Right ventricle myocardium inferior (tissue), 1 donor: ENCODE results near the gene ELF3. TPM values are rescaled to one million over a fixed set of nuclear protein-coding genes. Genes with fewer than 3 reads are reported as not detected.
A peak's percentile ranks its signal among the peaks of the same experiment; 100 is the strongest.
"Not testable (repeated sequence)": the region's sequence is repeated elsewhere in the genome, so short reads cannot be mapped to it uniquely, and the experiment has no call there.

Experiments
- ATAC-seq: fragments of 200-7000 bp; cut with Tn5 transposase; one replicate; pipeline ENCODE4 v1.9.1; 2020; ENCODE audit warnings: mild to moderate bottlenecking, moderate library complexity
- DNase-seq: peaks from one replicate; pipeline ENCODE4 v3.0.0; 2021; ENCODE audit errors: missing footprints
- intact Hi-C: fragments of 100-400 bp; cut with DNase I; formaldehyde crosslinking; loops from one replicate; pipeline ENCODE4 v1.11.0; 2022
- total RNA-seq: library from RNA; stranded (reverse); fragmentation: NEBNext Ultra II Directional; extraction: Animal tissue kit (Norgen Biotek cat#: 25700); gene quantifications from one replicate; pipeline ENCODE4 v1.2.1, GENCODE V29; 2021
- donor health status: DM: no; HTN: yes; CAD: no; lungs with severe emphysema.

Gene ELF3
- total RNA-seq, 1 donor from 2014 or later, result 0.54 TPM

DNA sequence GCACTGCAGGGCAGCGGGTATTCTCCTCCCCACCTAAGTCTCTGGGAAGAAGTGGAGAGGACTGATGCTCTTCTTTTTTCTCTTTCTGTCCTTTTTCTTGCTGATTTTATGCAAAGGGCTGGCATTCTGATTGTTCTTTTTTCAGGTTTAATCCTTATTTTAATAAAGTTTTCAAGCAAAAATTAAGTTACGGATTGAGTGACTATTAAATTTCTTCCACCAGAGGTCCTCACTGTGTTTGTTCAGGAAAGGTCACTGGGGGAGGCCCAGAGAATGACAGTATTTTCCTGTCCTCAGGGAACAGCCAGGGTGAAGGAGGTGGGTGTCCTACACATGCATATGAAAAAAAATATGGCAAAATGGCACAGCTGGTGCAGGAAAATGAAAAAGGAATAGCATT, 4.4 kb upstream of the ELF3 start:
- ATAC-seq (no peak), DNase-seq (no peak)
- intact Hi-C loops, result no loop called here

DNA sequence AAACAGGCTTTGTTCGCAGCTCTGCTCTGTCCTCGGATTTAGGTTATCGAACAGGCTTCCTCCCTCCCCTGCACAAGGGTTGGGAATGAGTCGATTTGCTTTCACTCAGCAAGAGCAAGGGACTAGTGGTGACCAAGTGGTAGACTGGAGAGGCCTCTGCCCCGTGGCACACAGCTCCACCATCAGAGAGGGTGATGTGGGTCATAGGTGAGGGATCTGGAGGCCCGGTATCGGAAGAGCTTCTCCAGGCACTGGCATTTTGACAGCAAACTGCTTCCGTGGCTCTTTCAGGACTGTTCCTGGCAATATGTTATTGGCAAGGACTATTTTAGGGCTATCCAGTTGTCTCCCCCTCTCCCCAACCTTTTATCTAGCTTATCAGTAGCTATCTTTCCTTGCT, 3.1 kb upstream of the ELF3 start:
- no peak for DNase-seq
- intact Hi-C loops, result no loop called here
- ATAC-seq, result no peak

DNA sequence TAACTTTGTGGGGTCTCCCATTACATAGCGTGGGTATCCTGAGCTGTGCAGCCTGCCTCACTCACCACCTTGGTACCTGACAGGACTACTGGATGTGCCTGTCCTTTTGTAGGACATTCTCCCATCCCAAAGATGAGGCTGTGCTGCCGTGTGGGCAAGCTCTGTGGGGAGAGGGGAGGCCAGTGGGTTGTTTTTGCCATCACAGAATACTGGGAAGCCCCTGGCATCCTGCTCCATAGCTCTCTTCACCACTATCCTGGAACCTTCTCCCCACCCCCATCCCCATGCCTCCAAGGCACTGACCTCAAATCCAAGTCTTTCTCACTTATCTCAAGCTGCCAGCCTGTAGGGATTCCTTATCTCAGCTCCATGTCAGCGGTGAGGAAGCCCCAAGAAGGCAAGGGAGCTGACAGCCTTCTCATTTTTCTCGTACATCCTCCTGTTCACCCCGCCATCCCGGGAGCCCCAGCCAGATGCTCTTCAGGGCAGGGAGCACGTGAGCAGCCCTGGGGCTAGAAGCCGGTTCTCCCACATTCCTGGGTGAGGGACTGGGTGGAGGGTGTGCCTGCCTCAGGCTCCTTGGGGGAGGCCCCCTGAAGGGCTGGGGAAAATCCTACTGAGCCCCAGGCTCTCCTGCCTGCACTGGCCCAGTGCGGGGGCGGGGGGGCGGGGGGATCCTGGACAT, 2.4 kb upstream of the ELF3 start:
- DNase-seq, result no peak
- no peak for ATAC-seq
- intact Hi-C loops, result no loop called here

DNA sequence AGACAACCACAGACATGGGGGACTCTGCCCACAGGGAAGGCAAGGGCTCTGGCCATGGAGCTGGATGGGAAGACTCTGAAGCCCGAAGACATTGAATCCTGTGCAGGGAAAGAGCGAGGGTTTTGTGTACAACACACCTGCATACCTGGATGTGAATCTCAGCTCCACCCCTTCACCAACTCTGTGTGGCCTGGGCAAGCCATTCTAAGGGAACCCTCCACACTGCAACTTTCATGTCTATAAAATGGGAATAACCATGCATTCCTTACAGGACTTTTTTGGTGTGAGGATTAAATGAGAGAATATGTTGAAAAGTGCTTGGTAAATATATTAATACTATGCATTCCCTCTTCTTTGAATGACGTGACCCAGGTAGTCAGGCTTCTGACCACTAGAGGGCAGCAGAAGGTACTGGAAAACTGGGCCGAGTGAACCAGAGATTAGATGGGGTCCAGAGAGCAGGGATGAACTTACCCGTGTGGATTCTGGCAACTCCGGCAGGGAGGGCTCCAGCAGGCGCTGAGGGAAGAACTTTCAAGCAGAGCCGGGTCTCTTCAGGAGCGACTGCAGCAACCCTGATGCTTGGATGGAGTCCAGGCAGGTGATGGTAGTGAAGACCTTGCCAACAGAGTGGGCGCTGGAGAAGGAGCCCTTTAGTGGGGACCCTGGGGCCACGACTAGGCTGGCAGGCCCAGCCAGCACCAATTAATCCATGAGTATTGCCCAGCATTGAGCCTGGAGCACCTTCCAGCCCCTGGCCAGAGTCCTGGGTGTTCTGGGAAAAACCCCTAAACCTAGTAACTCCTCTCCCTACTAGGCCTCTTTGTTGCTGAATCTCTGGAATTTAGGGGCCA, 834 bp upstream of the ELF3 start:
- ATAC-seq (peak; percentile 73), DNase-seq (no peak)
- intact Hi-C loops, result loop anchor here (1.0 to 5.0 kb wide), 2 partner anchors 109 to 123 kb away; no protein-coding TSS in a partner anchor

DNA sequence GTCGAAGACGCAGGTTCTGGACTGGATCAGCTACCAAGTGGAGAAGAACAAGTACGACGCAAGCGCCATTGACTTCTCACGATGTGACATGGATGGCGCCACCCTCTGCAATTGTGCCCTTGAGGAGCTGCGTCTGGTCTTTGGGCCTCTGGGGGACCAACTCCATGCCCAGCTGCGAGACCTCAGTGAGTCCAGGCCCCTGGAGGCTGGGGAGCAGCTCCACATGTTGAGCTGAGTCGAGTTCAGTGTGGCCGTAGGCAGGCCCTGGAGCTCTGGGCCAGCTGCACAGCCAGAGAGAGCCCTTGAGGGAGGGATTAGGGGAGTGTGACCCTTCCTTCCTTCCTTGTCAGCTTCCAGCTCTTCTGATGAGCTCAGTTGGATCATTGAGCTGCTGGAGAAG, 1.6 kb downstream of the ELF3 start:
- DNase-seq, result no peak
- intact Hi-C loops, result loop anchor here (5.0 kb wide), 1 partner anchor 120 kb away; no protein-coding TSS in a partner anchor
- ATAC-seq, result no peak

DNA sequence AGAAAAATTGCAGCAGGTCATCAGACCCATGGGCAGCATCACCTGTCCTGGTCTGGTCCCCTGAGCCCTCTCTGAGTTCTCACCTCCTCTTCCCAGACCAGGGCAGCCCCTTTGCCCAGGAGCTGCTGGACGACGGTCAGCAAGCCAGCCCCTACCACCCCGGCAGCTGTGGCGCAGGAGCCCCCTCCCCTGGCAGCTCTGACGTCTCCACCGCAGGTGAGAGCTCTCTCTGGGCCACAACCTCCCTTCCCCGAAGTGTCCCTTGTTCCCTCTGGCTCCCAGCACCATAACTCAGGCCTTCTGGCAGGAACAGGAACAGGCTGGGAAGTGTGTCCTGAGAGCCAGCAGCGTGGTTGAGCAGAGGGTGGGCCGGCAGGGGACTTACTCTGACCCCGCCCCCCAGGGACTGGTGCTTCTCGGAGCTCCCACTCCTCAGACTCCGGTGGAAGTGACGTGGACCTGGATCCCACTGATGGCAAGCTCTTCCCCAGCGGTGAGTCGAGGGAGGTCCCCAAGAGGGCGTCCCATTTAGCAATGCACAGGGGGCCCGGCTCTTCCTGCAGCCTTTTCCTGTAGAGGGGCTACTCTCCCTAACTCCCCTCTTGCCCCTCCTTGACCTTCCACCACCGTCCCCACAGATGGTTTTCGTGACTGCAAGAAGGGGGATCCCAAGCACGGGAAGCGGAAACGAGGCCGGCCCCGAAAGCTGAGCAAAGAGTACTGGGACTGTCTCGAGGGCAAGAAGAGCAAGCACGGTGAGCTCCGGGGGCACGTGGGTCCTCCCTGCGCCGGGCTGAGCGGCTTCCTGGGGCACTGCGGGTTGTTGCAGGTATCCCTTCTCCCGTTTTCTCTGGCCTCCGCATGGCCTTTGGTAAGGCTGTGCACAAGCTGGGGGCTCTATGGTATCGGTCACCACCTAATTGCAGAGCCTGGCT, 2.4 kb downstream of the ELF3 start:
- ATAC-seq (no peak), DNase-seq (no peak)
- intact Hi-C loops, result loop anchor here (5.0 kb wide), 1 partner anchor 119 kb away; no protein-coding TSS in a partner anchor

DNA sequence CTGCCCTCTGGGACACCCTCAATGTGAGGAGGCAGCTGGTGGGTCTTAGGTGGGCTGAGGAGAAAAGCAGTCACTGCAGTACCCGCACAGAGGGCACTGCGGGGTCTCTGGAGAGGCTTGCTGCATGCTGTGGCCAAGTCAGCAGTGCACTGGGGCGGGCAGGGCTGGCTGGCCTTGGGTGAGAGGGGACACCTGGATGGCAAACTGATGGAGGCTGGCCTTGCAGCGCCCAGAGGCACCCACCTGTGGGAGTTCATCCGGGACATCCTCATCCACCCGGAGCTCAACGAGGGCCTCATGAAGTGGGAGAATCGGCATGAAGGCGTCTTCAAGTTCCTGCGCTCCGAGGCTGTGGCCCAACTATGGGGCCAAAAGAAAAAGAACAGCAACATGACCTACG, 3.2 kb downstream of the ELF3 start:
- DNase-seq, result no peak
- intact Hi-C loops, result loop anchor here (5.0 kb wide), 1 partner anchor 119 kb away; no protein-coding TSS in a partner anchor

DNA sequence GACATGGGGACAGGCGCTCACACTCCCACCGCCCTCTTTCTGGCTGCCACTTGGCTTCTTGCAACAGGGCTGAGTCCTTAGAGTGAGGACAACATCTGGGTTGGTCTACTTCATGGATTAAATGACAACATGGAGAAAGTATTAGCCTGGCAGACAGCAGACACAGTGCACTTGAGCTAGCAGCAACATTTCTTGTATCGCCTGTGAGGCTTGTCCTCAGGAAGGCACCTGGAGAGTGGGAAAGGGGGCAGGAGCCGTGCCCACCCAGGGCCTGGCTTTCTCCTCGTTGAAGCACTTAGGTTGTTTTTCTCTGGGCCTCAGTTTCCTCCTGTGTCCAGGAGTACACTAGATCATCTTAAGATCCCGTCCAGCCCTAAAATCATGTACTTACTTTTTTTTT, 3.7 kb downstream of the ELF3 start:
- ATAC-seq, result no peak
- no peak for DNase-seq
- intact Hi-C loops, result loop anchor here (5.0 kb wide), 1 partner anchor 118 kb away; no protein-coding TSS in a partner anchor

More for the DNA sequence above, 3.2 kb downstream of the ELF3 start:
- ATAC-seq, result no peak

DNA sequence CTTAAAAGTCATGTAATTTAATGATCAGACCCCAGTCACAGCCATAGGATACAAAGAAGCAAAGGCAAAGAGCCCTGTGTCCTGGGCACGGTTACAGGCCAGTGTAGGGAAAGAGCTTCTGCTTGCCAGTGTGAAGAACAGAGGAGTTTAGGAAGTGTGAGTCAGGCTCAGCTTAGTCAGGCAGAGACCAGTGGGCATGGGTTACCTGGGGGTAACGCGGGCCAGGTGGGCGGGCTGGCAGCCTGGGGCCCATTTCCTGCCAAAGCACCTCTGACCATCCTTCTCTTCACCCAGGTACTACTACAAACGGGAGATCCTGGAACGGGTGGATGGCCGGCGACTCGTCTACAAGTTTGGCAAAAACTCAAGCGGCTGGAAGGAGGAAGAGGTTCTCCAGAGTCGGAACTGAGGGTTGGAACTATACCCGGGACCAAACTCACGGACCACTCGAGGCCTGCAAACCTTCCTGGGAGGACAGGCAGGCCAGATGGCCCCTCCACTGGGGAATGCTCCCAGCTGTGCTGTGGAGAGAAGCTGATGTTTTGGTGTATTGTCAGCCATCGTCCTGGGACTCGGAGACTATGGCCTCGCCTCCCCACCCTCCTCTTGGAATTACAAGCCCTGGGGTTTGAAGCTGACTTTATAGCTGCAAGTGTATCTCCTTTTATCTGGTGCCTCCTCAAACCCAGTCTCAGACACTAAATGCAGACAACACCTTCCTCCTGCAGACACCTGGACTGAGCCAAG, 4.7 kb downstream of the ELF3 start:
- ATAC-seq (no peak), DNase-seq (no peak)
- intact Hi-C loops, result loop anchor here (5.0 kb wide), 1 partner anchor 117 kb away; no protein-coding TSS in a partner anchor

DNA sequence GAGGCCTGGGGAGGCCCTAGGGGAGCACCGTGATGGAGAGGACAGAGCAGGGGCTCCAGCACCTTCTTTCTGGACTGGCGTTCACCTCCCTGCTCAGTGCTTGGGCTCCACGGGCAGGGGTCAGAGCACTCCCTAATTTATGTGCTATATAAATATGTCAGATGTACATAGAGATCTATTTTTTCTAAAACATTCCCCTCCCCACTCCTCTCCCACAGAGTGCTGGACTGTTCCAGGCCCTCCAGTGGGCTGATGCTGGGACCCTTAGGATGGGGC, 5.2 kb downstream of the ELF3 start:
- ATAC-seq, result no peak
- no peak for DNase-seq
- intact Hi-C loops, result no loop called here

DNA sequence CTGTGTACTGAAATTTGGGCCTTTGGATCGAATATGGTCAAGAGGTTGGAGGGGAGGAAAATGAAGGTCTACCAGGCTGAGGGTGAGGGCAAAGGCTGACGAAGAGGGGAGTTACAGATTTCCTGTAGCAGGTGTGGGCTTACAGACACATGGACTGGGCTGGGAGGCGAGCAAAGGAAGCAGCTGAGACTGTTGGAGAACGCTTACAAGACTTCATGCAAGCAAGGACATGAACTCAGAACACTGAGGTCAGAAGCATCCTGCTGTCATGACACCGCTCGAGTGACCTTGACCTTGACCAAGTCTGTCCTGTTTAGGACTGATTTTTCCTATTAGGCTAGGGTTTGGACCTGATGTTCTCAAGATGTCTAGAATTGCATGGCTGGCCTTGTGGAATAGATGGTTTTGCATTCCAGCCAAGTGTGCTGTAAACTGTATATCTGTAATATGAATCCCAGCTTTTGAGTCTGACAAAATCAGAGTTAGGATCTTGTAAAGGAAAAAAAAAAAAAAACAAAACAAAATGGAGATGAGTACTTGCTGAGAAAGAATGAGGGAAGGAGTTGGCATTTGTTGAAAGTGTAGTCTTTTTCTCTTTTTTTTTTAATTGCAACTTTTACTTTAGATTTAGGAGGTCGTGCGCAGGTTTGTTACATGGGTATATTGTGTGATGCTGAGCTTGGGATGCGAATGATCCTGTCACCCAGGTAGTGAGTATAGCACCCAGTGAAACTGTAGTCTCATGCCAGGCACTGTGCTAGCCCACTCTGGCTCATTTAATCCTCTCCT, 5.8 kb downstream of the ELF3 start:
- DNase-seq, result no peak
- no peak for ATAC-seq
- intact Hi-C loops, result no loop called here

DNA sequence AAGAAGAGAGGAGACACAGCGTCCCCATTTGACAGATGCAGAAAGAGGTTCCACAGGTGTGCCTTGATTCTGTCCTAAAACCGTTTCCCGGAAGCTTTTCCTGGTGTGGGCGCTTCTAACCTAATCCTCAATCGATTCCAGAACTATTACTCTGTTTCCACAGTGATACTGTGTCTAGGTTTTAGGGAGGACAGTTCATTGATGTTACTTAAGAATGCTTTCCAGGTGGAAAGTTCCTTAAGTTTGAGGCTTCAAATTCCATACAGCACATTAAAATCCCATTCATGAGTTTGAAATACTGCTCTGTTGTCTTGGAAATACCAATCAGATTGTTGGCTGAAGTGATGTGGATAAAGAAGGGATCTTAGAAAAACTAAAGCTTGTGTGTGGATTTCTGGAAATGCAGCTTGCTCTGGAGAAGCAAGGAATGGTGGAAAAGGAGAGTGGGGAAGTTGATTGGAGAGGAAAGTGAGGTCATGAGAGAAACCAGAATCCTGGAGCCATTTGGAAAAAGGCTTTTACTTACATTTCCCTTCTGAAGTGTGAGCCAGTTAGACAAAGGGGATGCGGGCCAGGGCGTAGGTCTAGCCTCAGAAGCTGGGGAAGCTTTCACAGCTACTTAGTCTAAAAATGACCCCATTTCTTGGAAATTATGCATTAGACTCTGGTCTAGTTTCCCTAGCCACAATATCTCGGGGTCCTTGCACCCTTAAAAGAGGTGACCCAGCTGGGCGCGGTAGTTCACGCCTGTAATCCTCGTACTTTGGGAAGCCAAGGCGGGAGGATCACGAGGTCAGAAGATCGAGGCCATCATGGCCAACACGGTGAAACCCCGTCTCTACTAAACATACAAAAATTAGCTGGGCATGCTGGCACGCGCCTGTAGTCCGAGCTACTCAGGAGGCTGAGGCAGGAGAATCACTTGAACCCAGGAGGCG, 6.7 kb downstream of the ELF3 start:
- intact Hi-C loops, result no loop called here
- DNase-seq, result no peak
- ATAC-seq, result no peak

DNA sequence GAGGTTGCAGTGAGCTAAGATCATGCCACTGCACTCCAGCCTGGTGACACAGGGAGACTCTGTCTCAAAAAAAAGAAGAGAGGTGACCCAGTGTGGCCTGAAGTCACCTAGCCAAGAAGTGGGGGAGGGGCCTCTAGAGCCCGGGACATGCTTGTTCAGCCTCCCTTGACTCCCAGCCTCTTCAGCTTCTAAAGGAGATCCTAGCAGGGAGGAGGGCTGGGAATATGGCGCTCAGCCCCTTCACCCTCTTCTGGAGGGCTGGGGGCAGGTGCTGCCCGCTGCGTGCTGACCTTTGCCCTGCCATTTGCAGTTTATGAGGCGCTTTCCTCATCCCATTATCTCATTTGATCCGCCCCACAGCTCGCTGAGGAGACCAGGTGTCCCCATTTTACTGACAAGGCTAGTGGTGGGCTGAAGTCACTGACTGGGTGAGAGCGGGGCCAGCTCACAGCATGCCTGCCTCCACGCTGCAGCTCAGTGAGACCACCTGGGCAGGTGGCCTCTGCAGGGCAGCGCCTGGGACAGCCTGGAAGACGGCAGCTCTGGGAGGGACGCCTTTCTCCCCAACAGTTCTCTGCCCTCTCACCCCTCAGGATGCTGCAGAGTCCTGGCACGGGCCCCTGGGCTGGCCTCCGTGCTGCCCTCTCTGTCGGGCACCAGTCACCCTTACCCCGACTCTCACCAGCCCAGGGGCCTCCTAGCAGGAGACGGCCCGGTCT, 7.5 kb downstream of the ELF3 start:
- intact Hi-C loops, result no loop called here
- DNase-seq (no peak), ATAC-seq (no peak)

DNA sequence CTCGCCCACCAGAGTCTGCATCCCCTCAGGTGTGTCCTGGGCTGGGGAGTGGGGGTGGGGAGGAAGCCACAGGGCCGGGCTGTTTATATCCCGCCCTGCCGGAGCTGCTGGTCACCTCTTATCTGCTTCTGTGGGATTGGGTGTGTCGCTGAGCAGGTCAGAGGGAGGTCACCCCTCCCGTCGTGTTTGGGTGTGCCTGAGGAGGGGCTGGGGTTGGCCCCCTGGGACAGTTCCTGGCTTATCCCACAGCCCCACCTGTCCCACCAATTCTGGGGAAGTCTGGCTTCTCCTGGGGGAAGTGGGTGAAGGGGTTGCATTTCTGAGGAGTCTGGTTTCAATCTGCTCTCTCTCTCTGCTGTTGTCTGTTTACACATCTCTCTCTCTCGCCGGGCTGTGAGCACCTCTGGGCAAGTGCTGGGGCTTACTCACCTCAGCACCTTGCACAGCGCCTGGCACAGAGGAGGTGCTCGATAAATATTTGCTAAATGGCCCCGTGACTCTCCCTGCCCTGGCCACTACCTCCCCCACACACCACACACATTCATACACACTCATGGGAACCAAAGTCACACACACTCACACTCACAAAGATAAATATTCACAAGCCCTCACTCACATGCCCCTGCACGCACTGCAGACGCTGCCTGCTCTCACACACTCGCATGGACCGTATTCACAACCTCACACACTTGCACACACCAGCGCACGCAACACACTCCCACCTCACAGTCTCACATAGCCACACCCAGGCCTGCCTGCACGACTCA, 8.3 kb downstream of the ELF3 start:
- DNase-seq, result no peak
- peak; percentile 27 for ATAC-seq
- intact Hi-C loops, result no loop called here

DNA sequence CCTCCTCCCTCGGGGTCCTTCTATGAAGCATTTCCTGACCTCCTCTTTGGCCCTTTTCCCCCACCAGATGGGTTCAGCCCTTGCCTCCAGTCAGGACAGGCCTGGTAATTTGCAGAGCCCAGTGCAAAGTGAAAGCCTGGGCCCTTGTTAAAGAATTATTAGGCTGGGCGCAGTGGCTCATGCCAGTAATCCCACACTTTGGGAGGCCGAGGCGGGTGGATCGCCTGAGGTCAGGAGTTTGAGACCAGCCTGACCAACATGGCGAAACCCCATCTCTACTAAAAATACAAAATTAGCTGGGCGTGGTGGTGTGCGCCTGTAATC, 8.8 kb downstream of the ELF3 start:
- DNase-seq, intact Hi-C loops, ATAC-seq: not testable (repeated sequence)
